Ectodermal cell (in vitro differentiated cells): ENCODE data around the gene EXOSC10. TPM values are rescaled to one million over a fixed set of nuclear protein-coding genes. Genes with fewer than 3 reads are reported as not detected.
A peak's percentile ranks its signal among the peaks of the same experiment; 100 is the strongest.

Experiments
- H3K27ac ChIP-seq: 2 replicates; pipeline ENCODE4 v1.7.0; 2013; ENCODE audit warnings: mild to moderate bottlenecking, low read depth, low read length; ENCODE audit not compliant: insufficient read depth, poor library complexity, severe bottlenecking
- H3K27me3 ChIP-seq: 2 replicates; pipeline ENCODE4 v1.7.0; 2013; ENCODE audit warnings: mild to moderate bottlenecking, low read length; ENCODE audit not compliant: insufficient read depth, control insufficient read depth, poor library complexity, severe bottlenecking
- H3K36me3 ChIP-seq: one replicate; pipeline ENCODE4 v1.7.0; 2013; ENCODE audit warnings: low read length; ENCODE audit not compliant: control insufficient read depth, insufficient read depth
- H3K4me1 ChIP-seq: one replicate; pipeline ENCODE4 v1.7.0; 2013; ENCODE audit warnings: low read length; ENCODE audit not compliant: control insufficient read depth, insufficient read depth
- H3K4me3 ChIP-seq: 2 replicates; pipeline ENCODE4 v1.7.0; 2013; ENCODE audit warnings: low read depth, low read length, control low read depth; ENCODE audit not compliant: insufficient read depth
- H3K9me3 ChIP-seq: 2 replicates; pipeline ENCODE4 v1.7.0; 2013; ENCODE audit warnings: mild to moderate bottlenecking, low read length, moderate library complexity; ENCODE audit not compliant: control insufficient read depth
- WGBS, 2 experiments: methylation state at CpG; one replicate each; pipeline ENCODE4 v1.1.7; 2013; ENCODE audit warnings: missing lambda C conversion rate in 2 of 2; 5-methylcytosine and 5-hydroxymethylcytosine counted together
- polyA plus RNA-seq, 4 experiments: library from polyadenylated mRNA; stranded (reverse); fragments of 50-300 nt; gene quantifications; one replicate each; pipeline ENCODE4 v1.2.3, GENCODE V29; 2013

The EXOSC10 gene
- polyA plus RNA-seq (2013, experiment 1 of 4), result 107 TPM
- 110 TPM for polyA plus RNA-seq (2013, experiment 2 of 4)
- polyA plus RNA-seq (2013, experiment 3 of 4), result 86.2 TPM
- 90.0 TPM for polyA plus RNA-seq (2013, experiment 4 of 4)

DNA sequence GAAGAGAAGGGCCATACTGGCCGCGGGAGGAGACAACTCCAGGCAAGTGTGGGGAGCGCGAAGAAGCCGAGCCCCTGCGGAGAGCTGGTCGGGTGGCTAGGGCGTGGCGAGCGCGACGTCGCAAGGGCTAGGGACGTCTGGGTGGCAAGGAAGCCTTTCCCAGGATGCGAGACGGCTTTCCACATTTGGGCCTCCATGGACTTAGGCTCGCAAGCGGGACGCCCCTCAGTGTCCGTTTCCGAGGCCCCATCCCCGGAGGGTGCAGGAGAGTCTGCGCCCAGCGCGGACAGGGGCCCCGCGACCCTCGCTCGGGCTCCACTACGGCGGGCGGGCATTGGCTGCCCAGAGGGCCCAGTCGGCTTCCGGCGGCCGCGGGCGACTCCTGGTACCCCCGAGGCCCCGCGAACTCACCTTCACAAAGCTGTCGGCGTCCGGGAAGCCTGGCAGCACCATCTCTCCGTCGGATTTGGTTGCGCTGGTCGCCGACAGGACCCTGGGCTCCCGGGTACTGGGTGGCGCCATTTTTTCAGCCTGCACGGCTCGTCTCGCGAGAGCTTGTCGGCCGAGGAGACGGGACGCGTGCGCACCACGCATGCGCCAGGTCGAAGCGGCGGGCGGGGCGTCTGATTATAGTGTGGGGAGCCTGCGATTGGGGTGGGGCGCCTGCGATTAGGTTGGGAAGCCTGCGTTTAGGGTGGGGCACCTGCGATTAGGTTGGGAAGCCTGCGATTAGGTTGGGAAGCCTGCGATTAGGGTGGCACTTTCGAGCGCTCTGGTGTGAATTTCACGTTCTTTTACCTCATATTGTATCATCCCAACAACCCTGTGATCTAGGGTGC, at the start of gene EXOSC10:
TSS of gene EXOSC10 (minus strand) at position 560 of the 839 bp plus-strand sequence. CDS start at position 522, 38 bp downstream.
- no peaks in the 10 kb centered on the region for H3K9me3 ChIP-seq
- H3K36me3 ChIP-seq, result peaks cover 23% of the 10 kb centered on the region
- H3K27me3 ChIP-seq, result no peaks in the 10 kb centered on the region
- peak within 1 kb of the TSS; percentile 99 for H3K4me3 ChIP-seq
- H3K27ac ChIP-seq, result peak within 1 kb of the TSS; percentile 78
- WGBS, 2 experiments, result 2% methylated on average over 78 of the region's 78 CpGs
- no peaks in the 10 kb centered on the region for H3K4me1 ChIP-seq

- Histone ChIP-seq H3K36me3 (peaks cover 35% of the 10 kb centered on the region), H3K27ac (no peak overlapping the region), H3K27me3 (no peaks in the 10 kb centered on the region), H3K4me3 (no peak overlapping the region), H3K4me1 (no peaks in the 10 kb centered on the region), H3K9me3 (no peaks in the 10 kb centered on the region)
- 72 to 81% methylated on average over 4 of the region's 4 CpGs for WGBS, 2 experiments
Observed at GRCh38 chr1:11147197-11147770, 47.6 kb upstream of the EXOSC10 start.

DNA sequence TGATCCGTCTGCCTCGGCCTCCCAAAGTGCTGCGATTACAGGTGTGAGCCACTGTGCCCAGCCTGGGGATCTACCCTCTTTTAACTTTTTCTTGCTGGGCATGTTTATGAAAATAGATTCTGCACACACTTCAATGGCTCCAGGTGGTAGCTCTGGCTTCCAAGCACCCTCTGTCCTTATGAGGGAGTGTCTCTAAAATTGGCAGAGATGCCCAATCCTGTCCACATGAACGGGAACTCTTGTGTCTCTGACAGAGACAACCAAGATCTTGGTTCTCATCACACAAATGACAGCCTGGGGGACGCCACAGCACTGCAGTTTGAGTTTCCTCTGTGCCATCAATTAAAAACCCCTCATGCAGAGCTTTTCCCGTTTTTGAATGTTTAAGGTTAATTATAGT, 46.1 kb upstream of the EXOSC10 start:
- no peak overlapping the region for H3K27ac ChIP-seq
- peaks cover 30% of the 10 kb centered on the region for H3K36me3 ChIP-seq
- WGBS, 2 experiments, result 94 to 95% methylated on average over 6 of the region's 6 CpGs
- no peaks in the 10 kb centered on the region for H3K4me1 ChIP-seq
- no peaks in the 10 kb centered on the region for H3K27me3 ChIP-seq
- H3K9me3 ChIP-seq, result no peaks in the 10 kb centered on the region
- H3K4me3 ChIP-seq, result no peak overlapping the region

DNA sequence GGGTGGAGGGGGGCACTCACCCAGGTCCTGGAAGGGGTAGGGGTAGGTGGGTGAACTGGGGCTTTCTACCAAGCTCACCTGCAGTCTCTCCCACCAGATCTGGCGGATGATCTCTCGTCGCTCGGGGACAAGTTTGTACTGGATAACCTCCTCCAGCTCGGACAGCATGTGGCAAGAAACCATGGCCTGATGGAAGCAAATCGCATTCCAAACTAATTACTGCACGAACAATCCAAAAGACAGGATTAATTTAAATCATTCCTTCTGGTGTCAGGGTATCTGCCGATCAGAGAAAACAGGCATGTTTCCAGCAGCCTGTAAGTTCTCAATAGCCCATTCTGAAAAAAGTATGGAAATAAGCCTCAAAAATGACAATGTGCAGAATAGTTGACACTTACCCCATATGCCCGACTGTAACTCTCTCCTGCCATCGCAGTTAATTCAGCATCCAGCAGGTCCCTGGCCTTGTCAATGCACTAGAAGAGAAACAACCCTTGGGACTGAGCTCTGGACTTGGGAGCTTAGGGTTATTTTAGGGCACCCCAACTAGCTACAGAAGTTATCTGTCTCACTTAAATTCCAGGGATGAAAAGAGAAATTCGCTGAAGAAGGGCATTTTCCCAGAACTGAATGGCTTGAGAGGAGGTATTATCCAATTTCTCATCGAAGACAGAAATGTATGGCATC, 45.0 kb upstream of the EXOSC10 start:
- H3K4me3 ChIP-seq, result no peak overlapping the region
- H3K27ac ChIP-seq, result no peak overlapping the region
- WGBS, 2 experiments, result 92 to 93% methylated on average over 12 of the region's 12 CpGs
- no peaks in the 10 kb centered on the region for H3K9me3 ChIP-seq
- no peaks in the 10 kb centered on the region for H3K27me3 ChIP-seq
- peaks cover 29% of the 10 kb centered on the region for H3K36me3 ChIP-seq
- no peaks in the 10 kb centered on the region for H3K4me1 ChIP-seq

GRCh38 chr1:11143907-11144306, 44.2 kb upstream of the EXOSC10 start:
- no peak overlapping the region for H3K4me3 ChIP-seq
- H3K36me3 ChIP-seq, result peaks cover 29% of the 10 kb centered on the region
- 95% methylated on average over 2 of the region's 2 CpGs for WGBS, 2 experiments
- H3K27me3 ChIP-seq, result no peaks in the 10 kb centered on the region
- H3K4me1 ChIP-seq, result no peaks in the 10 kb centered on the region
- H3K27ac ChIP-seq, result no peak overlapping the region
- H3K9me3 ChIP-seq, result no peaks in the 10 kb centered on the region

DNA sequence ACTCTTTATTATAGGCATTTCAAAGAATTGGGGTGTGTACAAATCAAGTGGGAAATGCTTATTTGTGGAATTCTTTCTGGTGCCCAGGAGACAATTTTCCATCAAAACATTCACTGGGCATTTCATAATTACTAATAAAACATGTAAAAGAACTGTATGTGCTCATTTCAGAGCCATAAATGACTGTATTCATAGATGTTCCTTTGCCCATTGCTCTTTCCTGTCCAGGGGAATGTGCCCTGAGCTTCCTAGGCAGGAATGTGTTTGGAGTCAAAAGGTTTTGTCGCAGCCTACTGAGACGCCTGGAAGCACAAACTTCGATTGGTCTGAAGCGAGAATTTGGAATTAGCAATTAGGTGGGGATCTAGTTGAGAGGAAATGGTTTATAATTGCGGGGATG, 43.7 kb upstream of the EXOSC10 start:
- Histone ChIP-seq H3K36me3 (peaks cover 33% of the 10 kb centered on the region), H3K27ac (no peak overlapping the region), H3K4me1 (no peaks in the 10 kb centered on the region), H3K4me3 (no peak overlapping the region), H3K9me3 (no peaks in the 10 kb centered on the region), H3K27me3 (no peaks in the 10 kb centered on the region)
- 97 to 99% methylated on average over 5 of the region's 5 CpGs for WGBS, 2 experiments

DNA sequence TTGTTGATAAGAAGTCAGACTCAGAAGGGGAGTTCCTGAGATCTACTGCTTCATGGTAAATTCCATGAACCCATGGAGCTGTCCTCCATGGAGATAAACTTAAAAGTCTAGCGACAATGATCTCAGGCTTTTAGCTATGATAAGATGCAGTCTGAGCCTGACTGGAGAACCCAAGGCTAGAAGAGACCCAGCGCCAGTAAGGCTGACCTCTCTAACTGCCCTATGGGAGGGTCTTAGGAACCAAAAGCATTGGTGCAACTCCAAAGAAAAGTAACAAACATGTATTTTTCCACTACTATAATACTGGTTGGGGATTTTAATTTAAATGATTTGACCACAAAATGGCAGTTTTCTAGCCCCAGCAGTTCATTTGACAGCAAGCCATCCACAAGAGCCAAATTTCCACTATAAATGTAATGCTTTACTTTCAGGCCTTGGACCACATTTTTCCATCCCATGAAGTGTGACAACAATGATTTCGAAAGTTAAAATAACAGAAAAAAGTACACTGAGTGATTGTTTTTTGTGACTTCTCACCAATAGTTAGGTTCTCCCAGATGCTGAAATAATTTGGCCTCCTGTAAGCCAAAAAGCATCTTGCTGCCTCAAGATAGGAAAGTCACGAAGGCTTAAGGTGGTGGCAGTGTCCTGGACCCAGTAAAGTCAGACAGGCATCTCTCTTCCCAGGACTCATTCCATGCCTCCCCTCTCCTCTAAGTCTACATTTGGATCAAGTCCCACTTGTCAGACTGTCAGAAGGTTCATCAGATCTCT, 43.1 kb upstream of the EXOSC10 start:
- Histone ChIP-seq H3K9me3 (no peaks in the 10 kb centered on the region), H3K4me3 (no peak overlapping the region), H3K27me3 (no peaks in the 10 kb centered on the region), H3K36me3 (peaks cover 39% of the 10 kb centered on the region), H3K4me1 (no peaks in the 10 kb centered on the region), H3K27ac (no peak overlapping the region)
- WGBS, 2 experiments, result 98% methylated on average over 4 of the region's 4 CpGs

DNA sequence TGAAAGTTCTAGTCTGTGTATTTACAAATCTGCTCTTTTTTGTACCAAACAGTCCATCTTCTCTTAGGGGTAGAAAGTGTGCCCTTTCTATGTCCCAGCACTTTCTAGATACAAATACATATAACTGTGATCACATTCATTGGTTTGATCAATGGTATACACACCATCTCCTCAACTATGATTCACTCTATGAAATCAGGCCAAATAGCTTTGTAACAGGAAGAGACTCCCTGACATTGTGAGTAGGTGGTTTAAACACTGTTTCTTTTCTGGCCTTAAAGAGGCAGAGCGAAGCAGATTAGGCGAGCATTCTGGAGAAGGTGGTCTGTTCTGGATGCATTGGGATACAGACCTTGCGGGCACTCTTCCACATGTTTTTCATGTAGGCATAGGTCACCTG, 39.3 kb upstream of the EXOSC10 start:
- Histone ChIP-seq H3K27me3 (no peaks in the 10 kb centered on the region), H3K36me3 (peaks cover 26% of the 10 kb centered on the region), H3K4me3 (no peak overlapping the region), H3K27ac (no peak overlapping the region), H3K4me1 (no peaks in the 10 kb centered on the region), H3K9me3 (no peaks in the 10 kb centered on the region)
- 99% methylated on average over 3 of the region's 3 CpGs for WGBS, 2 experiments

DNA sequence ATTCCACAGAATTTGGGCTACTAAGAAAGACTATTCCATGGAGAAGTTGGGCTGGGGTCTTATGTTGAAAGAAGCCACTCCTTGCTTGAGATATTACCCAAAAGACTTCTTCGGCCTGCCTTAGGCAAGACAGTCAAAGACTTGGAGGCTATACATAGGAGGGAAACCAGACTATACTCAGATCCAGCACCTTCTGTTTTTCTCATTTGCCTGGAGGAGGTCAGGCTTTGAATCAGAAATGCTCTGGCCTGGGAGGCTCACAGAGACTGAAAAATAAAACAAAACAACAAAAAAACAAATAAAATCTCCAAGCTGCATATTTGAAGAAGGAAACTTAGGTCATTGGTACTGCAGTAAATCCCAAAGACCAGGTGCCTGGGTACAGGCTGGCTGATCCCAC, 38.4 kb upstream of the EXOSC10 start:
- Histone ChIP-seq H3K9me3 (no peaks in the 10 kb centered on the region), H3K27me3 (no peaks in the 10 kb centered on the region), H3K4me1 (no peaks in the 10 kb centered on the region), H3K27ac (no peak overlapping the region), H3K4me3 (no peak overlapping the region), H3K36me3 (peaks cover 26% of the 10 kb centered on the region)
- 89 to 100% methylated on average over 1 of the region's 1 CpG for whole genome bisulfite sequencing, 2 experiments
